ENCODE data around the gene SORCS2.

The SORCS2 gene

GRCh38 chr4:7537853-7538400 lies 345.6 kb downstream of the SORCS2 start:
- no peak overlapping the region for H3K4me3 ChIP-seq (ENCODE audit: low read depth, low read length)
- no peak for TF ChIP-seq CTCF (conservative IDR thresholded peaks at IDR 0.05; ENCODE audit: low read depth, low read length)
- no peak for DNase-seq (ENCODE audit: low read depth)

DNA sequence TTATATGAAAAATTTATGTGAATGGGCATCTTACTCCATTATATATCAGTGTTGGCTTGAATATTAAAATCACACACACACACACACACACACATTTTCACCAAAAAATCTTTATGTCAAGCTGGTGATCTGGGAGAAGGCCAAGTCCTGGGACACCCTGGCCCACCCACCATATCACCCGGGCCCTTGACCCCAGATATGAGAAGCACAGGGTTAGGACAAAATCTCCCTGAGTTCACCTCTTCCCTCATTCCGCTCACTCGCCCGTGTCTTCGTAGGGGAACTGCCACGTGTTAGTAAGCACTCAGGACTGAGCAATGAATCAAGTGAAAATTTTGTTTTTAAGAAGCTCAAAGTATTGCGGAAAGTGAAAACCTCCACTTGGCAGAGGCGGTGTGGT lies 346.2 kb downstream of the SORCS2 start:
- no peak overlapping the region for H3K4me3 ChIP-seq (ENCODE audit: low read depth, low read length)
- no peak for TF ChIP-seq CTCF (conservative IDR thresholded peaks at IDR 0.05; ENCODE audit: low read depth, low read length)
- no peak for DNase-seq (ENCODE audit: low read depth)

DNA sequence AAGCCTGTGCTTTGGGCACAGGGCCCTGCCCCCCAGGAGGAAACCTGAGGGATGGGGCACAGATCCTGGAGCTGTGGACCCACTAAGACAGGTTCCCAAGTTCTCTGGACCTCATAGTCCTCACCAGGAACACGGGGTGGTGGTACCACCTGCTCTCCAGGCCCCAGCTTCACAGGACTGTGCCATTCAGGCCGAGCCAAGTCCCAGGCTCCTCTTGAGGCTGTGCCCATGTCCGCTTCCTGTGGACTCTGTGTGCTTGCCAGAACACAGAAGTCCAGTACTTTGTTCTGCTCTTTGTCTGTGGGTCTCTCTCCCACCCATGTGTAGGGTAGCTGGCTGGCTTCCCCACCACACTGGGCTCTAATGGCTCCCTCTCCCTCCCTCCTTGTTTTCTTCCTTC lies 346.8 kb downstream of the SORCS2 start:
- TF ChIP-seq CTCF (conservative IDR thresholded peaks at IDR 0.05; ENCODE audit: low read depth, low read length): no peak
- no peak for DNase-seq (ENCODE audit: low read depth)
- H3K4me3 ChIP-seq (ENCODE audit: low read depth, low read length): no peak overlapping the region

DNA sequence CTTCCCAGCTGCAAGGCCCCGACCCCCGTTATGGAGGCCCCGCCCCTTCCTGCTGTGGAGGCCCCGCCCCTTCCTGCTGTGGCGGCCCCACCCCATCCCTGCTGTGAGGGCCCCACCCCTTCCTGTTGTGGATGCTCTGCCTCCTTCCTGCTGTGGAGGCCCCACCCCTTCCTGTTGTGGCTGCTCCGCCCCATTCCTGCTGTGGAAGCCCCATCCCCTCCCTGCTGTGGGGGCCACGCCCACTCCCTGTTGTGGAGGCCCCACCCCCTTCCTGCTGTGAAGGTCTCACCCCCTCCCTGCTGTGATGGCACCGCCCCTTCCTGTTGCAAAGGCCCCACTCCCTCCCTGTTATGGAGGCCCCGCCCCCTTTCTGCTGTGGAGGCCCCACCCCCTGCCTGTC lies 347.3 kb downstream of the SORCS2 start:
- no peak for TF ChIP-seq CTCF (conservative IDR thresholded peaks at IDR 0.05; ENCODE audit: low read depth, low read length)
- peak; percentile 7 for DNase-seq (ENCODE audit: low read depth)
- no peak overlapping the region for H3K4me3 ChIP-seq (ENCODE audit: low read depth, low read length)

DNA sequence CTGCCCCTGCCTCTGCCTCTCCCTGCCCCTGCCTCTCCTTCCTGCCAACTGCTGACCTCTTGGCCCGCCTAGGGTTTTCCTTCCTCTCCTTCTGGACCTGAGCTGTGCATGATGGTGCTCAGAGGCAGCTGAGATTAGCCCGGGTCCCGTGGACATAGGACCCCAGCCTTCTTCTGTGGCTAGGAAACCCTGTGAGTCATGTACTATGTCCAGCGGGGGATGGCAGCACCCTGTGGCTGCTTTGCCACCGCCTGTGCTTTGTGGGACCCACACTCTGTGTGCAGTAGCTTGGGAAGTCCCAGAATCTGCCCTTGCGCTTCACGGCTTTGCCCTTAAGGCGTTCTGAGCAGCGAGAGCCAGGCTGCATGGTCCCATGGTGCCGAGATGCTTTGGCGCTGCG lies 347.9 kb downstream of the SORCS2 start:
- no peak for DNase-seq (ENCODE audit: low read depth)
- TF ChIP-seq CTCF (conservative IDR thresholded peaks at IDR 0.05; ENCODE audit: low read depth, low read length): no peak
- H3K4me3 ChIP-seq (ENCODE audit: low read depth, low read length): no peak overlapping the region

- no peak overlapping the region for H3K4me3 ChIP-seq (ENCODE audit: low read depth, low read length)
- no peak for DNase-seq (ENCODE audit: low read depth)
- TF ChIP-seq CTCF (conservative IDR thresholded peaks at IDR 0.05; ENCODE audit: low read depth, low read length): no peak
These were observed 348.5 kb downstream of the SORCS2 start for GRCh38 chr4:7540654-7541413.

- H3K4me3 ChIP-seq (ENCODE audit: low read depth, low read length): no peak overlapping the region
- no peak for TF ChIP-seq CTCF (conservative IDR thresholded peaks at IDR 0.05; ENCODE audit: low read depth, low read length)
- no peak for DNase-seq (ENCODE audit: low read depth)
These were observed 349.1 kb downstream of the SORCS2 start for GRCh38 chr4:7541414-7541810.

Data from choroid plexus epithelial cell (primary cell).